ENCODE results near the gene SCMH1.
"Not testable (repeated sequence)": the region's sequence is repeated elsewhere in the genome, so short reads cannot be mapped to it uniquely, and the experiment has no call there.

The SCMH1 gene

GRCh38 chr1:41274752-41275545 lies 32.8 kb upstream of the SCMH1 start:
- H3K27ac Mint-ChIP-seq = peak overlapping the region; percentile 2
- peaks cover 50% of the 10 kb centered on the region for H3K4me1 Mint-ChIP-seq (ENCODE audit: low read depth)
- H3K36me3 Mint-ChIP-seq (ENCODE audit: low read depth) = no peaks in the 10 kb centered on the region
- peaks cover 3% of the 10 kb centered on the region for H3K27me3 Mint-ChIP-seq
- H3K4me3 Mint-ChIP-seq = no peak overlapping the region
- no peaks in the 10 kb centered on the region for H3K9me3 Mint-ChIP-seq
- intact Hi-C loops (cut with micrococcal nuclease) = no loop called here

DNA sequence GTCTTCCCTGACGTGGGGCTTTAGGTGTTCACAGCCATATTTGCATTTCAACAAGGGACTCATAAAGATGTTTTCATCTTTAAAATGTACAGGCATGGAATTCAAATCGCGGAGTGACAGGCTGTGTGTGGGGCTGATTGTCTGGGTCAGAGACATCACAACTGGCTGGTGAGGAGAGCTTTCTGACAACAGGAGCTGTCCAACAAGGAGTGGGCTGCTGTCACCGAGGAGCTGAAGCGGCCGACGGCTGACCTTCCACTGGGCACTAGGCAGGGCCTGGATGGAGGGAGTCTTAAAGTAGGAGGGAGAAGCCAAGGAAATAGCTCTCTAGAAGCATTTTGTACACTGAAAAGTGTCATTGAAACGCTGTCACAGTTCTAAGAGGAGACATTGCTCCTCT lies 30.5 kb upstream of the SCMH1 start:
- no peak overlapping the region for H3K27ac Mint-ChIP-seq
- no peaks in the 10 kb centered on the region for H3K36me3 Mint-ChIP-seq (ENCODE audit: low read depth)
- H3K9me3 Mint-ChIP-seq = no peaks in the 10 kb centered on the region
- peaks cover 41% of the 10 kb centered on the region for H3K4me1 Mint-ChIP-seq (ENCODE audit: low read depth)
- H3K27me3 Mint-ChIP-seq = peaks cover 7% of the 10 kb centered on the region
- intact Hi-C loops (cut with micrococcal nuclease) = no loop called here
- H3K4me3 Mint-ChIP-seq = no peak overlapping the region

- intact Hi-C loops (cut with micrococcal nuclease) = loop anchor here (1.0 kb wide), 2 partner anchors 149 to 164 kb away; no protein-coding TSS in a partner anchor
- Mint-ChIP-seq H3K4me1 (ENCODE audit: low read depth) (no peaks in the 10 kb centered on the region), H3K27me3 (peaks cover 7% of the 10 kb centered on the region), H3K27ac (no peak overlapping the region), H3K4me3 (no peak overlapping the region), H3K36me3 (ENCODE audit: low read depth) (no peaks in the 10 kb centered on the region), H3K9me3 (no peaks in the 10 kb centered on the region)
These were observed 26.2 kb upstream of the SCMH1 start for GRCh38 chr1:41268154-41268770.

GRCh38 chr1:41261926-41262618 lies 20.0 kb upstream of the SCMH1 start:
- no peaks in the 10 kb centered on the region for H3K27me3 Mint-ChIP-seq
- no peaks in the 10 kb centered on the region for H3K36me3 Mint-ChIP-seq (ENCODE audit: low read depth)
- H3K27ac Mint-ChIP-seq = no peak overlapping the region
- no peaks in the 10 kb centered on the region for H3K9me3 Mint-ChIP-seq
- intact Hi-C loops (cut with micrococcal nuclease) = no loop called here
- no peak overlapping the region for H3K4me3 Mint-ChIP-seq
- peaks cover 6% of the 10 kb centered on the region for H3K4me1 Mint-ChIP-seq (ENCODE audit: low read depth)

- Mint-ChIP-seq H3K27ac (no peak overlapping the region), H3K27me3 (no peaks in the 10 kb centered on the region), H3K9me3 (no peaks in the 10 kb centered on the region), H3K4me3 (no peak overlapping the region), H3K36me3 (ENCODE audit: low read depth) (no peaks in the 10 kb centered on the region), H3K4me1 (ENCODE audit: low read depth) (peaks cover 6% of the 10 kb centered on the region)
- intact Hi-C loops (cut with micrococcal nuclease) = no loop called here
These were observed 18.7 kb upstream of the SCMH1 start for GRCh38 chr1:41260768-41261167.

GRCh38 chr1:41259221-41259620 lies 17.1 kb upstream of the SCMH1 start:
- Mint-ChIP-seq H3K9me3 (peaks cover 8% of the 10 kb centered on the region), H3K4me3 (no peak overlapping the region), H3K36me3 (ENCODE audit: low read depth) (no peaks in the 10 kb centered on the region), H3K27me3 (no peaks in the 10 kb centered on the region), H3K27ac (no peak overlapping the region), H3K4me1 (ENCODE audit: low read depth) (peaks cover 6% of the 10 kb centered on the region)
- intact Hi-C loops (cut with micrococcal nuclease) = no loop called here

DNA sequence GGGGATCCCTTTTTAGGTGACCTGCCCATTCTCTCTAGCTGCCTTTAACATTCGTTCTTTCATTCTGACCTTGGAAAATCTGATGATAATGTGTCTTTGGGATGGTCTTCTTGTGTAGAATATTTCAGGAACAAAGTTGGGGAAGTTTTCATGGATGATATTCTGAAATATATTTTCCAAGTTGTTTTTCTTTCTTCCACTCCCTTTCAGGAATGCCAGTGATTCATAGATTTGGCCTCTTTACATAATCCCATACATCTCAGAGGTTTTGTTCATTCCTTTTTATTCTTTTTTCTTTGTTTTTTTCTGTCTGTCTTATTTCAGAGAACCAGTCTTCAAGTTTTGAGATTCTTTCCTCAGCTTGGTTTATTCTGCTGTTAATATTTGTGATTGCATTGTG lies 13.9 kb upstream of the SCMH1 start:
- no peaks in the 10 kb centered on the region for H3K27me3 Mint-ChIP-seq
- H3K4me1 Mint-ChIP-seq (ENCODE audit: low read depth) = peaks cover 6% of the 10 kb centered on the region
- intact Hi-C loops (cut with micrococcal nuclease) = no loop called here
- peaks cover 8% of the 10 kb centered on the region for H3K9me3 Mint-ChIP-seq
- H3K4me3 Mint-ChIP-seq = no peak overlapping the region
- H3K36me3 Mint-ChIP-seq (ENCODE audit: low read depth) = no peaks in the 10 kb centered on the region
- H3K27ac Mint-ChIP-seq = no peak overlapping the region

DNA sequence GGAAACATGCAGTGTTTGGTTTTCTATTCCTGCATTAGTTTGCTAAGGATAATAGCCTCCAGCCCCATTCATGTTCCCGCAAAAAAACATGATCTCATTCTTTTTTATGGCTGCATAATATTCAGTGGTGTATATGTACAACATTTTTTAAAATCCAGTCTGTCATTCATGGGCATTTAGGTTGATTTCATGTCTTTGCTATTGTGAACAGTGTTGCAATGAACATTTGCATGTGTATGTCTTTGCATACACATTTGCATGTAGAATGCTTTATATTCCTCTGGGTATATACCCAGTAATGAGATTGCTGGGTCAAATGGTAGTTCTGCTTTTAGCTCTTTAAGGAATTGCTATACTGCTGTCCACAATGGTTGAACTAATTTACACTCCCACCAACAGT lies 9.0 kb upstream of the SCMH1 start:
- H3K27ac Mint-ChIP-seq; H3K27me3 Mint-ChIP-seq; H3K4me3 Mint-ChIP-seq; intact Hi-C loops (cut with micrococcal nuclease); H3K36me3 Mint-ChIP-seq (ENCODE audit: low read depth); H3K4me1 Mint-ChIP-seq (ENCODE audit: low read depth); H3K9me3 Mint-ChIP-seq: not testable (repeated sequence)

DNA sequence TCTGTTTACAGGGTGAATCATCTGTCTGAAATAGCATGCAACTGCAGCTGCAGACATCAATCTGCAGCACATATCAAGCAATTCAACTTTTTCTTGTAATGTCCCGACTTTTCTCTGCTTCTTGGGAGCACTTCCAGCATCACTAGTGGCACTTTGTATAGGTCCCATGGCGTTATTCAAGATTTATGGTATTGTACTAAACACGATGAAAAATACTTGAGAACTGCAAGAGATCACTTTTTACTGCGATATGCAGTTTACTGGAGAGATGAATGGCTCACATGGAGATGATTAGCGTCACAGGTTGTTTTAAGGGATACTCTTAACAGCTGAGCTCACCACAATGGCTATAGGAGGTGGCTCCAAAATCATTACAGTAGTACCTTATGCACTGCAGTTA lies 7.2 kb upstream of the SCMH1 start:
- Mint-ChIP-seq H3K36me3 (ENCODE audit: low read depth) (no peaks in the 10 kb centered on the region), H3K27ac (no peak overlapping the region), H3K9me3 (no peaks in the 10 kb centered on the region), H3K4me1 (ENCODE audit: low read depth) (peaks cover 5% of the 10 kb centered on the region), H3K4me3 (no peak overlapping the region), H3K27me3 (peaks cover 1% of the 10 kb centered on the region)
- intact Hi-C loops (cut with micrococcal nuclease) = no loop called here

- Mint-ChIP-seq H3K4me1 (ENCODE audit: low read depth) (peaks cover 11% of the 10 kb centered on the region), H3K36me3 (ENCODE audit: low read depth) (no peaks in the 10 kb centered on the region), H3K27me3 (peaks cover 9% of the 10 kb centered on the region), H3K4me3 (no peak overlapping the region), H3K9me3 (no peaks in the 10 kb centered on the region), H3K27ac (no peak overlapping the region)
- intact Hi-C loops (cut with micrococcal nuclease) = no loop called here
These were observed 4.5 kb upstream of the SCMH1 start for GRCh38 chr1:41246568-41246967.

DNA sequence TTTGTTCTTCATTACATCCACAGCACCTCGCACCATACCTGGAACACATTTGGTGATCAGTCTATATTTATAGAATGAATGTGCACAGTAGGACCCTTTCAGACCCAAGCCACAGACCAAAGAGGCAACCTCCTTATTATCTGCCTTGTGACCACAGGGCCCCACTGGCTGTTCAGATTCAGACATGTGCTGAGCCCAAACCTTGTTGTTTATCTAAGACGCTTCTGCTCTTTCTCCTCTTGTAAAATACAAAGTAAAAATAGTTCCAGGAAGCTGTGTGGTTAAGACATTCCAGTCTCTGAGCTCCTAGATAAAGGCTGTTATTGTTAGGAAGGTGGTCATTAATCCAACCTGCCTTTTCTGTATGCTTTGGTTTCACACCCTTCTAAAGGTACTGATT lies 3.6 kb upstream of the SCMH1 start:
- no peaks in the 10 kb centered on the region for H3K36me3 Mint-ChIP-seq (ENCODE audit: low read depth)
- peaks cover 9% of the 10 kb centered on the region for H3K27me3 Mint-ChIP-seq
- H3K4me1 Mint-ChIP-seq (ENCODE audit: low read depth) = peaks cover 17% of the 10 kb centered on the region
- H3K9me3 Mint-ChIP-seq = no peaks in the 10 kb centered on the region
- H3K4me3 Mint-ChIP-seq = no peak overlapping the region
- H3K27ac Mint-ChIP-seq = no peak overlapping the region
- intact Hi-C loops (cut with micrococcal nuclease) = no loop called here

- intact Hi-C loops (cut with micrococcal nuclease) = no loop called here
- H3K36me3 Mint-ChIP-seq (ENCODE audit: low read depth) = no peaks in the 10 kb centered on the region
- peaks cover 9% of the 10 kb centered on the region for H3K27me3 Mint-ChIP-seq
- H3K27ac Mint-ChIP-seq = no peak overlapping the region
- H3K9me3 Mint-ChIP-seq = no peaks in the 10 kb centered on the region
- H3K4me3 Mint-ChIP-seq = peak overlapping the region; percentile 59
- peaks cover 18% of the 10 kb centered on the region for H3K4me1 Mint-ChIP-seq (ENCODE audit: low read depth)
These were observed 926 bp upstream of the SCMH1 start for GRCh38 chr1:41243079-41243385.

GRCh38 chr1:41242342-41243078 lies 404 bp upstream of the SCMH1 start:
- H3K27ac Mint-ChIP-seq = no peak overlapping the region
- peaks cover 9% of the 10 kb centered on the region for H3K27me3 Mint-ChIP-seq
- peaks cover 18% of the 10 kb centered on the region for H3K4me1 Mint-ChIP-seq (ENCODE audit: low read depth)
- intact Hi-C loops (cut with micrococcal nuclease) = no loop called here
- no peaks in the 10 kb centered on the region for H3K9me3 Mint-ChIP-seq
- no peaks in the 10 kb centered on the region for H3K36me3 Mint-ChIP-seq (ENCODE audit: low read depth)
- peak overlapping the region; percentile 59 for H3K4me3 Mint-ChIP-seq

GRCh38 chr1:41241354-41241748 lies 755 bp downstream of the SCMH1 start:
- intact Hi-C loops (cut with micrococcal nuclease) = no loop called here
- H3K27me3 Mint-ChIP-seq = peaks cover 9% of the 10 kb centered on the region
- peaks cover 14% of the 10 kb centered on the region for H3K4me1 Mint-ChIP-seq (ENCODE audit: low read depth)
- peak overlapping the region; percentile 69 for H3K27ac Mint-ChIP-seq
- H3K36me3 Mint-ChIP-seq (ENCODE audit: low read depth) = no peaks in the 10 kb centered on the region
- no peaks in the 10 kb centered on the region for H3K9me3 Mint-ChIP-seq
- peak overlapping the region; percentile 76 for H3K4me3 Mint-ChIP-seq

All from dendritic cell treated with granulocyte-macrophage colony-stimulating factor and Interleukin-4, amounts not matched to agents 40 ng/mL and 50 ng/mL, for 4 days (primary cell).